Calu3 (cell line): ENCODE measurements around the gene DPP6. TPM values are rescaled to one million over a fixed set of nuclear protein-coding genes. Genes with fewer than 3 reads are reported as not detected.

Experiments used
- BruUV-seq: library from RNA; stranded (reverse); fragments of 400-500 nt; replicated peaks from 2 replicates; lab custom pipeline; 2021; lab: Mats Ljungman, UMichigan
- CTCF ChIA-PET: fragments of 300-600 bp; sonication (Branson Sonifier 250); formaldehyde crosslinking; loops from one replicate; lab custom pipeline; 2022; ENCODE audit warnings: antibody characterized with exemption; lab: Charles Lee
- DNase-seq: peaks from one replicate; pipeline ENCODE4 v3.0.0; 2022
- H3K27ac Mint-ChIP-seq: one replicate; pipeline ENCODE4 v1.8.0; 2022; ENCODE audit warnings: mixed read lengths; ENCODE audit not compliant: unreplicated experiment
- H3K27me3 Mint-ChIP-seq: one replicate; pipeline ENCODE4 v1.8.0; 2022; ENCODE audit warnings: mixed read lengths; ENCODE audit not compliant: unreplicated experiment
- H3K36me3 Mint-ChIP-seq: one replicate; pipeline ENCODE4 v1.8.0; 2022; ENCODE audit warnings: mild to moderate bottlenecking, moderate library complexity, mixed read lengths; ENCODE audit not compliant: insufficient read depth, unreplicated experiment
- H3K4me1 Mint-ChIP-seq: one replicate; pipeline ENCODE4 v1.8.0; 2022; ENCODE audit warnings: mild to moderate bottlenecking, low read depth, mixed read lengths; ENCODE audit not compliant: unreplicated experiment
- H3K4me3 Mint-ChIP-seq: one replicate; pipeline ENCODE4 v1.8.0; 2022; ENCODE audit warnings: mild to moderate bottlenecking, low read depth, moderate library complexity, mixed read lengths; ENCODE audit not compliant: unreplicated experiment
- H3K9me3 Mint-ChIP-seq: one replicate; pipeline ENCODE4 v1.8.0; 2022; ENCODE audit warnings: low read depth, mixed read lengths; ENCODE audit not compliant: unreplicated experiment
- intact Hi-C: fragments of 100-400 bp; cut with micrococcal nuclease; formaldehyde crosslinking; loops from one replicate; pipeline ENCODE4 v1.10.0; 2022; ENCODE audit not compliant: unreplicated experiment
- total RNA-seq: library from RNA; stranded (reverse); gene quantifications from 2 replicates; pipeline ENCODE4 v1.2.3, GENCODE V29; 2022
- TF ChIP-seq, protein P1 (sequence below): fragments of 200-600 bp; IDR thresholded peaks from one replicate; pipeline ENCODE4 v1.8.0; 2022; ENCODE audit warnings: antibody characterized with exemption; ENCODE audit not compliant: unreplicated experiment

Gene DPP6
- total RNA-seq, 1 experiment from 2014 or later, result not detected

GRCh38 chr7:154898973-154899855 lies 847.0 kb downstream of the DPP6 start:
- intact Hi-C loops, result no loop called here
- H3K36me3 Mint-ChIP-seq, result no peaks in the 10 kb centered on the region
- H3K9me3 Mint-ChIP-seq, result no peaks in the 10 kb centered on the region
- CTCF ChIA-PET, result no interaction called here
- no peaks in the 10 kb centered on the region for H3K27me3 Mint-ChIP-seq
- H3K4me3 Mint-ChIP-seq, result no peak overlapping the region
- no peak for DNase-seq
- no TSS peak for BruUV-seq
- TF ChIP-seq, protein P1, sequence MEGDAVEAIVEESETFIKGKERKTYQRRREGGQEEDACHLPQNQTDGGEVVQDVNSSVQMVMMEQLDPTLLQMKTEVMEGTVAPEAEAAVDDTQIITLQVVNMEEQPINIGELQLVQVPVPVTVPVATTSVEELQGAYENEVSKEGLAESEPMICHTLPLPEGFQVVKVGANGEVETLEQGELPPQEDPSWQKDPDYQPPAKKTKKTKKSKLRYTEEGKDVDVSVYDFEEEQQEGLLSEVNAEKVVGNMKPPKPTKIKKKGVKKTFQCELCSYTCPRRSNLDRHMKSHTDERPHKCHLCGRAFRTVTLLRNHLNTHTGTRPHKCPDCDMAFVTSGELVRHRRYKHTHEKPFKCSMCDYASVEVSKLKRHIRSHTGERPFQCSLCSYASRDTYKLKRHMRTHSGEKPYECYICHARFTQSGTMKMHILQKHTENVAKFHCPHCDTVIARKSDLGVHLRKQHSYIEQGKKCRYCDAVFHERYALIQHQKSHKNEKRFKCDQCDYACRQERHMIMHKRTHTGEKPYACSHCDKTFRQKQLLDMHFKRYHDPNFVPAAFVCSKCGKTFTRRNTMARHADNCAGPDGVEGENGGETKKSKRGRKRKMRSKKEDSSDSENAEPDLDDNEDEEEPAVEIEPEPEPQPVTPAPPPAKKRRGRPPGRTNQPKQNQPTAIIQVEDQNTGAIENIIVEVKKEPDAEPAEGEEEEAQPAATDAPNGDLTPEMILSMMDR, result no peak
- H3K27ac Mint-ChIP-seq, result no peak overlapping the region
- H3K4me1 Mint-ChIP-seq, result no peaks in the 10 kb centered on the region

GRCh38 chr7:154899862-154900261 lies 847.7 kb downstream of the DPP6 start:
- CTCF ChIA-PET, result no interaction called here
- TF ChIP-seq, protein P1, result no peak
- no peak for DNase-seq
- no peak overlapping the region for H3K27ac Mint-ChIP-seq
- no peaks in the 10 kb centered on the region for H3K9me3 Mint-ChIP-seq
- no peaks in the 10 kb centered on the region for H3K36me3 Mint-ChIP-seq
- H3K4me1 Mint-ChIP-seq, result no peaks in the 10 kb centered on the region
- H3K27me3 Mint-ChIP-seq, result peaks cover 3% of the 10 kb centered on the region
- H3K4me3 Mint-ChIP-seq, result no peak overlapping the region
- BruUV-seq, result no TSS peak
- intact Hi-C loops, result no loop called here

DNA sequence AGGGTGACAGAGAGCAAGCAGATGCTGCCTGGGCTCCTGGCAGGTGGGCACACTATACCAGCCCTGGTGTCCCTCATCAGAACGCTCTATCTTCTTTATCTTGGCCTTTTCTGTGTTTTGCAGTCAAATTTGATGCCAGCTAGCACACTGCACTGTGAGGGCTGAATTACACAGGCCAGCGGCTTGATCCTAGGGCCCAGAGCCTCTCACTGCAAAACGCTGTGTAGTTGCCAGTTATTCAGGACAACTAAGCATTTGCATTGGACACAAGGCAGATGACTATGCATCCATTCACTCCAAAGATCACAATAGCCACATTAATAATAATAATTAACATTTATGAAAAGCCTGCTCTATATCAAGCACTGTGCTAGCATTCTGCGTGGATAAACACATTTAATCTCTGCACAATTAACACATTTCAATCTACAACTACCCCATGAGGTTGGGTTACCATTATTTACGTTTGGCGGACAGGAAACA lies 850.4 kb downstream of the DPP6 start:
- intact Hi-C loops, result no loop called here
- CTCF ChIA-PET, result no interaction called here

GRCh38 chr7:154903083-154903731 lies 851.0 kb downstream of the DPP6 start:
- H3K36me3 Mint-ChIP-seq, result no peaks in the 10 kb centered on the region
- H3K27ac Mint-ChIP-seq, result no peak overlapping the region
- H3K4me3 Mint-ChIP-seq, result no peak overlapping the region
- no peaks in the 10 kb centered on the region for H3K4me1 Mint-ChIP-seq
- BruUV-seq, result no TSS peak
- TF ChIP-seq, protein P1, result no peak
- peaks cover 17% of the 10 kb centered on the region for H3K27me3 Mint-ChIP-seq
- H3K9me3 Mint-ChIP-seq, result no peaks in the 10 kb centered on the region
- CTCF ChIA-PET, result no interaction called here
- intact Hi-C loops, result no loop called here
- DNase-seq, result no peak

More for the DNA sequence above, 850.4 kb downstream of the DPP6 start:
- Mint-ChIP-seq H3K27ac (no peak overlapping the region), H3K9me3 (no peaks in the 10 kb centered on the region), H3K36me3 (no peaks in the 10 kb centered on the region), H3K4me1 (no peaks in the 10 kb centered on the region), H3K4me3 (no peak overlapping the region), H3K27me3 (peaks cover 15% of the 10 kb centered on the region)
- TF ChIP-seq, protein P1, result no peak
- BruUV-seq, result no TSS peak
- no peak for DNase-seq
